HG02852 (cell line): ENCODE results near the gene ANKRD11.
"Not testable (repeated sequence)": the region's sequence is repeated elsewhere in the genome, so short reads cannot be mapped to it uniquely, and the experiment has no call there.

Experiments used
- ATAC-seq: cut with Tn5 transposase; IDR thresholded peaks from one replicate; pipeline ENCODE4 v1.9.1; 2021; ENCODE audit warnings: mild to moderate bottlenecking, moderate library complexity; ENCODE audit not compliant: unreplicated experiment

ANKRD11 gene

GRCh38 chr16:89334988-89335802 lies 155.2 kb downstream of the ANKRD11 start:
- no peak for ATAC-seq

- no peak for ATAC-seq
Measured at GRCh38 chr16:89334461-89334860, 155.9 kb downstream of the ANKRD11 start.

GRCh38 chr16:89334050-89334449 lies 156.3 kb downstream of the ANKRD11 start:
- no peak for ATAC-seq

GRCh38 chr16:89333401-89334001 lies 156.9 kb downstream of the ANKRD11 start:
- not testable (repeated sequence) for ATAC-seq

GRCh38 chr16:89332902-89333245 lies 157.5 kb downstream of the ANKRD11 start:
- no peak for ATAC-seq

GRCh38 chr16:89332243-89332901 lies 158.0 kb downstream of the ANKRD11 start:
- no peak for ATAC-seq

GRCh38 chr16:89331371-89332109 lies 158.8 kb downstream of the ANKRD11 start:
- no peak for ATAC-seq

GRCh38 chr16:89330177-89330856 lies 160.0 kb downstream of the ANKRD11 start:
- no peak for ATAC-seq

- not testable (repeated sequence) for ATAC-seq
Measured at GRCh38 chr16:89329830-89330176, 160.6 kb downstream of the ANKRD11 start.

GRCh38 chr16:89328412-89329400 lies 161.7 kb downstream of the ANKRD11 start:
- not testable (repeated sequence) for ATAC-seq

- ATAC-seq, result no peak
Measured at GRCh38 chr16:89326721-89327120, 163.6 kb downstream of the ANKRD11 start.

- ATAC-seq, result no peak
Measured at GRCh38 chr16:89325861-89326471, 164.4 kb downstream of the ANKRD11 start.

GRCh38 chr16:89324056-89325010 lies 166.0 kb downstream of the ANKRD11 start:
- no peak for ATAC-seq

GRCh38 chr16:89323120-89323960 lies 167.0 kb downstream of the ANKRD11 start:
- no peak for ATAC-seq

GRCh38 chr16:89322321-89323119 lies 167.8 kb downstream of the ANKRD11 start:
- no peak for ATAC-seq

GRCh38 chr16:89320782-89321501 lies 169.4 kb downstream of the ANKRD11 start:
- no peak for ATAC-seq
